Measurements from ENCODE around the gene THYN1.

THYN1 gene

DNA sequence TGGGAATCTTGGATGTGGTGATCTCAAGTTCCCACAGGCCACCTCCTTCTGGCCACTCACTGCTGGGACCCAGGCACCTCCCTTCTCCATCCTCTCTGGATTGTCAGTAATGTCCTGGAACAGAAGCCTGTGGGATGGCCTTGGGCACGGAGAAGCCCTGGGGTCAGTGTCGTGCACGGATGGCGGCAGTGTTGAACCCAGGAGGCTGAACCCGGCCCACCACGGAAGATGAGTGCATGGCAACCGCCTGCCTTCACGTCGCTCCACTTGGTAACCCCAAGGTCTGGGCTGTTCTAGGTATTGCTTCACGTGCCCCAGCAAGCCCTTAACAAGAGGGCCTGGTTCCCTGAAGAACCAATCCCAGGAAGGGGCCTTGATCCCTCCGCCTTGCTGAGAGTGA is 7.1 kb downstream of the THYN1 start:
- no peak for DNase-seq

DNA sequence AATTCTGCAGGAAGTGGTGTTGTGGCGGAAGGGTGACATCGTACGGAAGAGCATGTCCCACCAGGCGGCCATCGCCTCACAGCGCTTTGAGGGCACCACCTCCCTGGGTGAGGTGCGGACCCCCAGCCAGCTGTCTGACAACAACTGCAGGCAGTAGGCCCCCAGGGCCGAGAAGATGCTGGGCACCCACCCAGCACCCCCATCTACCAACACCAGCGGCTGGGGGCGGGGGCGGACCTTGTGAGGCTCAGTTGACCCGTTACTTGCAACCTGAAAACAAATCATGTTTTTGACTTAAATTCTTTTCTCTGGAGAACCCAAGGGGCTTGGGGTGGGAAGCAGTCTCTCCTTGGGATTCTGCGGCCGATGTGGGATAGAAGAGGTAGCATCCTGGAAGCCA is 7.7 kb downstream of the THYN1 start:
- DNase-seq = no peak

DNA sequence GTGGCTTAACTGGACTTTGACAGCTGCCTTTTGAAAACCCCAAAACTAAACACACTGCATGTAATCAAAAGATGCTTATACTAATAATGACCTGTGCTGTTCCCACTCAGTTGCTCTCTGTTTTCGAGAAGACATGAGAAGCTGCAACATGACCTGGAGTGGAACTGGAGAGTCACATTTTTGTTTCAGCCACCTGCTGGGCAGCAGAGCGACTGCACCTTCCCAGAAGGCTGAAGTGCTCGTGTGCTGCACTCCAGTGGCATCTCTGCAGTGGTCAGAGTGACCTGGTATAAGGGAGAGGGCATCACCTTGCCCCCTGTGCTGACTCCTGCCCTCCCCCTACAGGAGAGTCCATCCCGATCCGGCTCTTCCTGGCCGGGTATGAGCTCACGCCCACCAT is 8.6 kb downstream of the THYN1 start:
- no peak for DNase-seq

DNA sequence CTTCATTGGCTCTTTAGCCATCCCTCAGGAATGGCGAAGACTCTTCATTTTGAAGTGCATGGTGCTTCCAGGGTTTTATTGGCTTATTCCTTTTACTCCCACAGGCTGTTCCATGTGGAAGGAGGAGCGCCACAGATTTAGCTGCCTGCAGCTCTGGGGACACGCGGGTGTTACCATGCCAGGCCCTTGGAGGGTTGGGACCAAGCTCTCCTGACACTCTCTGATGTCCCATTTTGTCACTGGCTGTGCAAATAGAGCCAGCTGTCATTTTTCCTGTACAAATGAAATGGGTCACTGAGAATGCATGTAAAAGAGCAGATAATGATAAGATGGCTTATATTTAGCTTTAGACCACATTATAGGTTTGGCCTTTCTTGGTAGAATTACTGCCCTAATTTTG is 9.2 kb downstream of the THYN1 start:
- DNase-seq = no peak

DNA sequence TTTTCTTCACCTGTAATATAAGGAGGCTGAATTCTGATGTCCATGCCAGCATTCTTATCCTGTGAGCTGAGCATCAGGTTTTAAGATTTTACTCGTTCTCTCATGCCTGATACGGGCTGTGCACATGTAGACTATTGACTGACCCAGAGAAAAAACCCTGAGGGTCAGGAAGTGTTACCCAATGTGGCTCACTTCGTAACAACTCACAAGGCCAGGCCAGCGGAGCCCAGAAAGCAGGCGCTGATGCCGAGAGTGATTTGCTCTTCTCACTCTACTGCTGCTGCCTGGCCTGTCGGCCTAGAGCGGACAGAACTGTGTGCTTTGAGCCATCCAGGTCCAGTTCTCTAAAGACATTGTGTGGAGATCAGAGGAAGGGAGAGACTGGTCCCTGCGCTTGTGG is 10.8 kb downstream of the THYN1 start:
- no peak for DNase-seq

DNA sequence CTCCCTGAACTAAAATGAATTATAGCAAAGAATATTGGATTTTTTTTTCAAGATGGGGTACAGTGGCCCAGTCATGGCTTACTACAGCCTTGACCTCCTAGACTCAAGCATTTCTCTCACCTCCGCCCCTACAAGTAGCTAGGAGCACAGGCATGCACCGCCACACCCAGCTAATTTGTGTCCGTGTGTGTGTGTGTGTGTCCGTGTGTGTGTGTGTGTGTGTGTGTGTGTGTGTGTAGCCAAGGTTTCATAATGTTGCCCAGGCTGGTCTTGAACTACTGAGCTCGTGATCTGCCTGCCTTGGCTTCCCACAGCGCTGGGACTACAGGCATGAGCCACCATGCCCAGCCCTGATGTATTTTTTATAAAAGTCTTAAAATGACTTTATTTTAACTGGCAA is 12.6 kb downstream of the THYN1 start:
- no peak for DNase-seq

DNA sequence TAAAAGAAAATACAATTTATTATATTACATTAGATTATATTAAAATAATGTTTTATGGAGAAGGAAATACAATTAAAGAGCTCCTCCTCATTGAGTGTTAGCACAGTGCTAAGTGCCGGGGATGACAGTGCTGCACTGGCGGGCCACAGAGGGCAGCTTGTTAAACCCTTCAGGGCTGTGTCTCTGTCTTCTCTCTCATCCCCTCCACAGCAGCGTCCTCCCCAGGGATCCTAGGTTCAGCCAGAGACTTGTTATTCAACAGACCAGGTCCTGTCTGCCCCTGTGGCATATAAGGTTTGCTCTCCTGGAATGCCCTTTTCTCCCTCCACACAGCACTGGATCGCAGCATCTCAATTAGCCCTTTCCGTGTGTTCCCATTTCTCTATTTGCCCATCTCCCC is 14.2 kb downstream of the THYN1 start:
- no peak for DNase-seq

DNA sequence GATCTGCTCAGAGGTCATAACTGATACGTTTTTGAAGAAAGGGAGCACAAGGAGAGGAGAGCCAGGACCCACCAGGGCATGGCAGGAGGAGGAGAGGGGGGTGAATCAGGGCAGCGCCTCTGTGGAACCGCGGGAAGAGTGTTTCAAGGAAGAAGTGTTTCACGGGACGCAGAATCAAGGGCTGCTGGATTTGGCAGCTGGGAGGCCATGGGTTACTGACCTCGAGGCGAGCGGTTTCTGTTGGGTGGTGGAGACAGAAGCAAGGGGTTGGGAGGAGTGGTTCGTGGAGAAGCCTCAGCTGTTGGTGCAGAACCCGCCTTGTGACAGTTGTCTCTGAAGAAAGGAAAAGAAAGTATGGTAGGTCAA is 15.6 kb downstream of the THYN1 start:
- DNase-seq = no peak

DNA sequence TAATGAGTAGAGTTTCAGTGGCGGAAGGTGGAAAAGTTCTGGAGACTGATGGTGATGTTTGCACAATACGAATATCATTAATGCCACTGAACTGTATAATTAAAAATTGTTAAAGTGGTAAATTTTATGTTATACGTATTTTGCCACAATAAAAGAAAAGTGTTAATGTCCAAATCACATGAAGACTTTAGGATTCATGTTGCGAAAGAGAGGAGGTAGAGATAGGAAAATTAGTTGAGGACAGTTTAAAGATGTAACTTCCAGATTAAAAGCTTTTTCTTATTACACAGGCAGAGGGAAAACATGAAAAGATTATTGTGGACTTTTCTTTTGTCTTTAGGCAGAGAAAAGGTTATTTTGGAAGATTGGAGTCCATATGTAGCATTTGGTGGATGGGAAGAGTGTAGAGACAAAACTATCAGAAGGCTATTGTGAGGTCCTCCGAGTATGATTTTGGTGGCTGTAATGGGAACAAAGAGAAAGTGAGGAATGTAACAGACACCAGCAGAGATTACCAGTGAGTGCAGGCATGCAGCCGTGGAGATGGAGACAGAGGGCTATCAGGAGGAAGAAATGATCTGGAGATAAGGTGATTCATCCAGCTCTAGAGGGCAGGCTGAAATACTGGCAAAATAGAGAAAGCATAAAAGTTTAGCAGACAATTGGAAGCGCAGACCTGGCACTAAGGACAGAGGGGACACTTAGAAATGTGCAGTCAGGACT is 16.2 kb downstream of the THYN1 start:
- DNase-seq = no peak

DNA sequence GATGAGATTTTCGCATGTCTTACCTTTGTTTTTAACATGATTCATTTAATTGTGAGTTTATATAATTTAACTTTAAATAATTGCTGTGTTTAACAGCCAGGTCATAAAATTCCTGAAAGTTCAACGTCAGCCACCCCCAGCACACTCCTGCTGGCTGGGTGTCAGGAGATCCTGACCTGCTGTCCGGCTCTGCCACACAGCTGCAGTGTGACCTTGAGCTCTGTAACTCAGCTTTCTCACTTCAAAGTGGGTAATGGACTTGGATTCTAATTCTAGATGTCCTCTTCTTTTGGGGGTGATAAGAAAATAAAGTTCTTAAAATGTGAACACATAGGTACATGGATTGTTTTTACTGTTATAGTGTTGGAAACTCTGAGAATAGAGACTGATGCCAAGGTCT is 17.8 kb downstream of the THYN1 start:
- no peak for DNase-seq

DNA sequence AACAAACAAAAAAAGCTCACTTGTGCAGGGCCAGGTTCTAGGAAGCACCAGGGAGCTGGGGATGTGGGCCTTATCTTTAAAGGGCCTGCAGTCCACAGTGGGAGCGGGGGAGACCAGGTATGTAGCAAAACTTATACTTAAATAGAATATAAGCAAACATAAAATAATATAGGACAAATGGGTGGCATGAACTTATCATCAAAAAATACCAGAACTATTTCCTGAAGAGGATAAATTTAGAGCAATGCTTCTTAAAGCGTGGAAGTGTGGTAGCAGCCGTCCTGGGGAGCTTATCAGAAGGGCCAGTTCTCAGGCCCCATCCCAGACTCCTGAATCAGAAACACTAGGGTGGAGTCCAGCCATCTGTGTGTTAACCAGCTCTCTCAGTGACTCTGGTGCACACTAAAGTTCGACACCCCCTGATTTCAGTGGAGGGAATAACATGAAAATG is 19.4 kb downstream of the THYN1 start:
- no peak for DNase-seq

DNA sequence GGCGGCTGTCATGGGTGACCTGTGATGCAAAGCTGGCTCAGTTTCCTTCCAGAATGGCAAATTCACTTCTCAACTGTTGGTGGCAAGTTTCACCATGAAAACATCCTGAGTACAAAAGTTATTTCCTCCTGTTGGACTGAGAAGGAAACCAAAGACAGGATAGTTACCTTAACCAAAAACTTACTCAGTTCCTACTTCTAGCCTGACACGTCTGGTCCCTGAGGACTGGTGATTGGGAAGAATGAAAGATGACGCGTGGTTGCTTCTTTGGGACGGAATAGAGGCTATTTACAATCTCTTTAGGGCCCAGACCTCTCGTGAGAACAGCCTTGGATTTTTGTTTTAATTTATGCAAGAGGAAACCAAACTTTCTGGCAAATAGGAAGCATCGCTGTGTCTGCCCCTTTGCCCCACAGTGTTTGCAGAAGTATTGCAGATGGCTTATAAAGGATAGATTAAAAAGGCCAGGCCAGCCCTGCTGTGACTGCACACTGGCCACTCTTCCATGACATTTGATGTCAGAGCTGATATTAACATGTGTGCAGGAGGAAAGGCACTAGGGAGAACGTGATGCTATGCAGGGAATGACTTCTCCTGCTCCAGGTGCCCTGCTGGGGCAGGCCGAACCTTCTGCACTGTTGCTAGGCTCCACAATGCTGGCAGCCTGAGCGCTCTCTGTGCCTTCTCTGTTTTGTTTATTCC is 21.0 kb downstream of the THYN1 start:
- no peak for DNase-seq

DNA sequence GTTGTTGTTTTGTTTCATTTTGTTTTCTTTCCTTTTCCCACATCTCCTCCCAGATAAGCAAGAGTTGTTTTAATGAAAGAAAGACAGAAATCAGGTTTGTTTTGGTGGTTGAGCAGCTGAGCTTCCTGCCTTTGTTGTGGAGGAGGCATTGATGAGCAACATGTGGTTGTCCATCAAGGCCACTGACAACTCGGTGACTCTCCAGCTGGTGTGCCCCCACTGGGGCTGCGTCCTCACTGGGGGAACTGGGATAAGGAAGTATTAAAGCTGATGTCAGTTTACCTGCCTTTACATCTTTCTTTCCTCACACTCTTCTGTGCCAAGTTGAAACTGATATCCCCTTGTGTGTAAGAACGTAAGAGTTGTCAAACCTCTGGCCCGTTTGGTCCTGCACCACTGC is 22.8 kb downstream of the THYN1 start:
- no peak for DNase-seq

DNA sequence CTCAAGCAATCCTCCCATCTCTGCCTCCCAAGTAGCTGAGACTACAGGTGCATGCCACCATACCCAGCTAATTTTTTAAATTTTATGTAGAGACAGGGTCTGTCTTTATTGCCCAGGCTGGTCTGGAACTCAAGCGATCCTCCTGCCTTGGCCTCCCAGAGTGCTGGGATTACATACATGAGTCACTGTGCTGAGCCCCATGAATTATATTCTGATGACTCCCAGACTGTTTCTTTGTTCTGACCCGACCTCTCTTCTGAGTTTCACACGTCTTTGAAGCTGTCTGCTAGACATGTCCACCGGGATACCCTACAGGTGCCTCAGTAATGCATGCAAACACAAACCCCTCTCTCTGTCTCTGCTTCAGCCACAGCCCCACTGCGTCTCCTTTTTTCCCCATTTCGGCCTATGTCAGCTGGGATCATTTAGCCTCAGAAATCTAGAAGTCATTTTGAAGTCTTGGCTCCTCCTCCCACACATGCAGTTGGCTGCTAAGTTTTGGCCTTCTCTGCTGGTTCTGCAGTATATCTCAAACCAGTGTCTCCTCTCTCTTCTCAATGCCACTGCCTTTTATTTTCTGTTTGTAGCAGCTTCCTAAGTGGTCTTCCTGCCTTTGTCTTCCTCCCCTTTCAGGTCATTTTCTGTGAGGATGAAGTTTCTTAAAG is 23.9 kb downstream of the THYN1 start:
- no peak for DNase-seq

DNA sequence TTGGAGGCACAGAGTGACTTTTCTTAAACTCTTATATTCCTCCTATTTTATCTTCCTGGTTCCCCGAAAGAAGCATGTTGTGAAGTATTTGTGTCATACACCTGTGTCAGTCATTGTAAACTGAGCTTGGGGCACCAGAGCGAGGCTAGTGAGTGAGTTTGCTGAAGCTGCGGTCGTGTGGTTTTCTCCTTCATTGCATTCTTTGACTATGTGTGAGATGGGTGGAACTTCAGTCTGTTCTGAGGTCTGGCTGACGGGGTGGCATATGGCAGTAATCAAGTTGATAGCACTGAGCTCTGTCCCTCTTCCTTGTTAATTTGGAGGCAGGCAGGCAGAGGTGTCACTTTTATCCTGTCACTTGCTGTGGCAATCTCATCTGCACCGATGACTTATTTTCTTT is 24.5 kb downstream of the THYN1 start:
- peak in 1 of 2 experiments; percentile 41 for DNase-seq

DNA sequence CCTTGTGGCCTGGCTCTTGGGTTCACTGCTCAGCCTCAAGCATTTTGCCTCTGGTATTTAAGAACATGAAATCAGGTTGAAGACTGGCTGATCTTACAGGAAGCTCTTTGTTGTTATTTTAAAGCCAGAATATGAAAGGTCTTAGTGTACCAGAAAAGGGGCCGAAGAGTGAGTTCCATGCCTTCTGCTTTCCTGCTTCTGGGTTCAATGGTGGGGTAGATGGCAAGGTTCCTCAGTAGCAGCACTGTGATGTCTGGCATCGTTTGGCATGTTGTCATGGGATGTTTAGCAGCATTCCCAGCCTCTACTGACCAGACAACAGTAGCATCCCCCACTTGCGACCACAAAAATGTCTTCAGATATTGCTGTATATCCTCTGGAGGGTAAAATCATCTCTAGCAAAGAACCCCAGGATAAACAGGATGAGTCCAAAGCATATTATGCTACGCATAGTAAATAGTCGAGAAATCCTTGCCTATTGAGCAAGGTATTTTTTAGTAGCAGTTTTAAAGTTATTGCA is 26.3 kb downstream of the THYN1 start:
- DNase-seq = no peak

DNA sequence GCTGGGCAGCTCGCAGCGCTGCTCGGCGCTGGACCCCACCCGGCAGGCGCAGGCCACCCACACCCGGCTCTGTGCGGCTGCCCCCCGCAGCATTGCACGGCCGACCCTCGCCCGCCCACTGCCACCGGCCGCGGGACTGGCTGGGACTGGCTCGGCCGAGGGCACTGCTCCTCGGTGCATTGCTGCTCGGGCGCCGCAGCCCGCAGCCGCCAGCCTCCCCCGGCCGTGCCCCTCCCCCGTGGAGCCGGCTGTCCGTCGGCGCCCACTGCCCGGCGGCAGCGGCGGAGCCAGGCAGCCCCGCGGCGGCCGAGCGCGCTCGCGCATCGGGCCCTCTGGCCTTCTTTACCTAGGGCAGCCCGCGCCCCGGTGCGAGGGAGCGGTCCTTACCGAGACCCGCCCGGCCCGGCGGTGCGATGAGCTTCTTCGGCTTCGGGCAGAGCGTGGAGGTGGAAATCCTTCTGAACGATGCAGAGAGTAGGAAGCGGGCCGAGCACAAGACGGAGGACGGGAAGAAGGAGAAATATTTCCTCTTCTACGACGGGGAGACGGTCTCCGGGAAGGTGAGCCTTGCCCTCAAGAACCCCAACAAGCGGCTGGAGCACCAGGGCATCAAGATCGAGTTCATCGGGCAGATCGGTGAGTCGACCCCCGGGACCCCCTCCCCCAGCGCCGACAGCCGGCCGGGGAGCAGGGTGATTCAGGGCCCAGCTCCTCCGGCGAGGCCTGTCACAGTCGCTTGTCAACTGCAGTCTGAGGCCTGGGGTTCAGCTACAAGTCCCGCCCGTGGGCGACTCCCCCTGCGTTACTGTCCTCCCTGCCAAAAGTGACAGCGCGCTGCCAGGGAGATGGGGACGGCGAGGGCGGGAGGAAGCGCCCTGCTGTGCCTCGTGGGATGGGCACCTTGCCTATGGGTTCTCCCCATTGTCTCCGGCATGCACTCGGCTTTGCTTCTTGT is 28.2 kb downstream of the THYN1 start:
- DNase-seq = peak; percentile 16 to 51

DNA sequence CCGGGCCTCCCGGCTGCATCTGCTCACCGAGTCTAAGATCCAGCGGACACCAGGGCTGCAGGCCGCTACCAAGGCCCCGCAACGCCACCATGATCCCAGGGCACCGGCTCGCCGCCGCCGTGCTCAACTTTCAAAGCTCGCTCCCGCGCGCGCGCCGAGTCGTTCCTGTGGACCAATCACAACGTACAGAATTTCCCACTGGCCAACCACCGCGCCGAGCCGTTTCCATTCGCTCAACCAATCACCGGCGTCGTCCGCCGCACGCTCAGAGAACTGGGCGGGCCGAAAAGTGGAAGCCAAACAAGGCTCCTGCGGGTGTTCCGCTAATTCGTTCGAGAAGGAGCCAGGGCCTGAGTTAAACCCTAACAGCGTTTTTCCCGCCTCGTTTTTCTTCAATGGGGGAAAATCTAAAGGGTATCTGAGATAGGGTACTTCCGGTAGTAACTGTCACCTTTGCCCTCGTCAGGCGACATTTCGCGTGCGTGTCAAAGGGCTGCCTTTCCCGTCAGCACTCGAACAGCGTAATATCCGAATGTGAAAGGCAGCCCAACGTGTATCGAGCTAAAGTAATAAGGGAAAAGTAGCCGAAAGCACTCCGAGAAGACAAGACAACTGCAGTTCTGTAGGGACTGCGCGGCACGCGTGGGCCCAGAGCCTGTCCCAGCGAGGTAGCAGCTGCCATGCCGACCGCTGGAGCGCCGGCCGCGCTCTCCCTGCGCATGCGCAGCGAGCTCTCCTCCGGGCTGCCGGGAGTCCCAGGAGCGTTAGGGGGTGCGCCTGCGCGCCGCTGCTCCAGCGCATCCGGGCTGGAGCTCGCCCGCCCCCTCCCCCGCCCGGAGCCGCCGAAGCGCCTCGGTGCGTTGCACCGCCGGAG is 29.1 kb downstream of the THYN1 start, which contains the start of the genes NCAPD3 and VPS26B:
Gene NCAPD3 (minus strand): TSS at position 132 of the 874 bp plus-strand sequence. CDS start 41 bp downstream, at position 91.
Gene VPS26B (plus strand): TSS at position 836 of the 874 bp plus-strand sequence. CDS start 452 bp downstream, outside the sequence.
- DNase-seq = peak; percentile 93 to 95

DNA sequence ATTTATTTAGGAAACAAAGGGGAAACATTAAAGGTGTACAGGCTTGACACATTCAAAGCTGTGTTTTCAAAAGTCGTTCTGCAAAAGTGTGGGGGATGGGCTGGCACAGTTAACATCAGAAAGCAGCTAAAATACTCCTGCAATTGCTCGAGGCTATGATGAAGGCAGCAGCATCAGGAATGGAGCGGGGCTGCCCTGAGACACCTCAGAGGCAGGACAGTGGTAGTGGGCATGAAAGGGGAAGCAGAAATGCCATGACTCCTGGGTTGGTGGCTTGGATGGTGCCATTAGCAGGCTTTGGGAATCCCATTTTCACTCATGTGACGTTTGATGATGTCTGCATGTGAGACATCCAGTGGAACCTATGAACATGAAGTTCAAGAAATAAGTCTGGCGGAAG is 30.0 kb downstream of the THYN1 start:
- no peak for DNase-seq

DNA sequence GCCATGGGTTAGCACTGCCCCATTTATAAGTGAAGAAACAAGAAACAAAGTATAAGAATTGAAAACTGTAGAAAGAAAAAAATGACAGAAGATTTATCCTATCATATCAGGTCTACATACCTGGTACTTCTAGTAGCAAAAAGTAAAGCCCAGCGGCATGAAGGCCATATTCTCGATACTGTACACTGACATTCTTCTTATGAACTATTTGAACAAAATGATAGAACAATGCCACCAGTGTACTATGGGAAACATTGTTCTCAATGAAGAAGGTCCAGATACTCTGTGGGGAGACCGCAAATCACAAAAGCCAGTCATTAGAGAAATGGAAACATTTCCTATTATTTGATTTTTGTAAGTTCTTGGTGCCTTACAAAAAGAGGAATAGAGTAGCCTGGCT is 36.3 kb downstream of the THYN1 start:
- no peak for DNase-seq

DNA sequence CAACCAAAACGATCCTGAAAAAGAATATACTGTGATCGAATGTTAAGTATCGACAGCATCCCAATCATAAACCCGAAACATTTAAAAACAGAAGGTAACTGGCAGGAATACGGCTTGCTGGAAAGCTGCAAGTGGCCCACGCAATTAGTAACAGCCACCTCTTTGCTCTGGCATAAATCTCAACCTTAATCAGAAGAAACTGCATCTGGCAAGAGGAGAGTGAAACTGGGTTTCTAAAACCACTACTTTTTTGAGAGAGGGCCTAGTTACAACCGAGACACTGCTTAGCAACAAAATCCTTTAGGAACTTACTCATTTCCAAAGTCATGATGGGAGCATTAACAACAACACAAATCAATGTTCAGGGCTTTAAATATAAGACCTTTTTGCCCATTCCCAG is 37.3 kb downstream of the THYN1 start:
- no peak for DNase-seq

Measured in NCI-H524 (cell line).